ENCODE measurements around the gene TRIP13. TPM values are rescaled to one million over a fixed set of nuclear protein-coding genes. Genes with fewer than 3 reads are reported as not detected.

TRIP13 gene
- total RNA-seq, 4 donors from 2014 or later, result 0.13 to 3.6 (median 0.73) TPM

DNA sequence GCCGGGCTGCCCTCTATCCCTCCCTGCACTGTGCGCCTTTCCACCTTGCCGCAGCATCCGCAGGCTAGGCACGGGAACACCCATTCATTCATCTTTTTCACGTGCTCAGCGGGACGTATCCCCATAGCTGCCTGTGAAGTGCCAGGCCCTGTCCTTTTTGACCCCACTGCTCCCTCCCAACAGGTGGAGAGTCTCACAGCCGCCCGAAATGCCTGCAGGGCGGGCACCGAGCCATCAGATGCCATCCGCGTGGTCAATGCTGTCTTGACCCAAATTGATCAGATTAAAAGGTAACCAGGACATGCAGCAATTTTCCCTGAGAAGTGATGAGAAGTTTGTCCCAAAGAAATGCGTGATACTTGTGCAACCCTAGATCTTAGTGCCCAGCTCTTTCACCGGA is 15.5 kb downstream of the TRIP13 start:
- 93 to 98% methylated on average over 8 to 10 of the region's 16 CpGs for WGBS, 2 donors (ENCODE audit: low coverage in 1 of 2)
- Histone ChIP-seq H3K4me1 (no peaks in the 10 kb centered on the region), H3K4me3 (no peak overlapping the region), H3K27ac (no peak overlapping the region), H3K36me3 (no peaks in the 10 kb centered on the region), H3K9me3 (no peaks in the 10 kb centered on the region), H3K27me3 (no peaks in the 10 kb centered on the region)
- TF ChIP-seq POLR2AphosphoS5 (IDR thresholded peaks at IDR 0.05) (no peak), EP300 (IDR thresholded peaks at IDR 0.05) (no peak), POLR2A (IDR thresholded peaks at IDR 0.05) (no peak)
- TF ChIP-seq, protein P1, sequence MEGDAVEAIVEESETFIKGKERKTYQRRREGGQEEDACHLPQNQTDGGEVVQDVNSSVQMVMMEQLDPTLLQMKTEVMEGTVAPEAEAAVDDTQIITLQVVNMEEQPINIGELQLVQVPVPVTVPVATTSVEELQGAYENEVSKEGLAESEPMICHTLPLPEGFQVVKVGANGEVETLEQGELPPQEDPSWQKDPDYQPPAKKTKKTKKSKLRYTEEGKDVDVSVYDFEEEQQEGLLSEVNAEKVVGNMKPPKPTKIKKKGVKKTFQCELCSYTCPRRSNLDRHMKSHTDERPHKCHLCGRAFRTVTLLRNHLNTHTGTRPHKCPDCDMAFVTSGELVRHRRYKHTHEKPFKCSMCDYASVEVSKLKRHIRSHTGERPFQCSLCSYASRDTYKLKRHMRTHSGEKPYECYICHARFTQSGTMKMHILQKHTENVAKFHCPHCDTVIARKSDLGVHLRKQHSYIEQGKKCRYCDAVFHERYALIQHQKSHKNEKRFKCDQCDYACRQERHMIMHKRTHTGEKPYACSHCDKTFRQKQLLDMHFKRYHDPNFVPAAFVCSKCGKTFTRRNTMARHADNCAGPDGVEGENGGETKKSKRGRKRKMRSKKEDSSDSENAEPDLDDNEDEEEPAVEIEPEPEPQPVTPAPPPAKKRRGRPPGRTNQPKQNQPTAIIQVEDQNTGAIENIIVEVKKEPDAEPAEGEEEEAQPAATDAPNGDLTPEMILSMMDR (IDR thresholded peaks at IDR 0.05), result no peak
- no peak for ATAC-seq

DNA sequence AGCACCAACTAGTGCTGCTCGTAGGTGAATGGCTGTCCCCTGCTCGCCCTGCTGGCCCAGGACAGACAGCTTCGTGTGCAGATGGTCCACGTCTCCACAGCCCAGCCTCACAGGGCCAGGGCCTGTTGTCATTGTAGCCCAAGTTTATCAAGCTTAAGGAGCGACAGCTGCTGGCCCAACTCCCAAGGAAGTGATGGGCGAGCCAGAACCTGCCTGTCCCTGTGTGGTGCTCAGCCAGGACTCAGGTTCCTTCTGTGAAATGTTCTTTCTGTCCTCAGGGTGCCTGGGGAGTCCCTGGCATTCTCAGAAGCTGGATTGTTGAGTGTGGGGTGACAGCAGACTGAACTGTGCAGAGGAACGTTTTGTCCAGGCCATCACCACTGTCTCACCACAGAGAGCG is 16.4 kb downstream of the TRIP13 start:
- WGBS, 2 donors (ENCODE audit: low coverage in 1 of 2), result 88 to 93% methylated on average over 3 of the region's 8 CpGs
- no peak for ATAC-seq

DNA sequence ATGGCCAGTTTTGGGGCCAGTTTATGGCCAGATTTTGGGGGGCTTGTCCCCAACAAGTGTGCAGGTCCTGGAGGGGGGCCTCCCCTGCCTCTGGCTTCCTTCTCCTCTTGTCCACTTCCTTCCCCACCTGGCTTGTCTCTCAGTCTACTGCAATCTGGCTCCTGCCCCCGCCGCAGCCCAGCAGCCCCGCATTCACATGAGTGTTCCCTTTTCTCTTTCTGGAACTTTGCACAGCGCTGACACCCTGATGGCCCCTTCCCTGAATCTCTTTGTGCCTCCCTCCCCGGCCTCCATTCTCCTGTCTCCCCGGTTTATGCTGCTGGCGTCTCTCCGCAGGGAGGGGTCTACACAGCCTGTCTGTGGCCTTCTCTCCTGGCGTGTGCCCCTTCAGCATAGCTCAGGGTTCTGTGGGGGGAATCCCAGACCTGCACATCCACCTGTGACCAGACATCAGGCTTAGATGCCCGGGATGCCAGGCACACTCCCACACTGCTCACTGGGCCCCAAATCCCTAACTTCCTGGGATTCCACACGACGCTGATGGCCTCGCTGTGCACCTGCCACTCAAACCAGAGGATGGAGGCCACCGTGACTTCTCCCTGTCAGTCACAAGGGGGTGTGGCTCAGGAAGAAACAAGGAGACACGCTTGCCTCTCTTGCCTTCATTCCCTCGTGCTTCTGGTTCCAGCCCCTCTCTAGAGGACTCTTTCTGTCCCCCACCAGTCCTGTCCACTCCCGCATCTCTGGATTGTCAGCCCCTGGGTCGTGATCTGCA is 17.5 kb downstream of the TRIP13 start:
- Histone ChIP-seq H3K36me3 (no peaks in the 10 kb centered on the region), H3K27me3 (no peaks in the 10 kb centered on the region), H3K4me3 (no peak overlapping the region), H3K27ac (no peak overlapping the region), H3K4me1 (no peaks in the 10 kb centered on the region), H3K9me3 (no peaks in the 10 kb centered on the region)
- 95 to 100% methylated on average over 8 to 14 of the region's 18 CpGs for WGBS, 2 donors (ENCODE audit: low coverage in 1 of 2)
- ATAC-seq, result no peak
- TF ChIP-seq EP300 (IDR thresholded peaks at IDR 0.05) (no peak), POLR2AphosphoS5 (IDR thresholded peaks at IDR 0.05) (no peak), POLR2A (IDR thresholded peaks at IDR 0.05) (no peak)
- TF ChIP-seq, protein P1 (IDR thresholded peaks at IDR 0.05), result no peak

More for the DNA sequence above, 16.4 kb downstream of the TRIP13 start:
- TF ChIP-seq POLR2A (IDR thresholded peaks at IDR 0.05) (no peak), POLR2AphosphoS5 (IDR thresholded peaks at IDR 0.05) (no peak), EP300 (IDR thresholded peaks at IDR 0.05) (no peak)
- TF ChIP-seq, protein P1 (IDR thresholded peaks at IDR 0.05), result no peak
- no peaks in the 10 kb centered on the region for H3K27me3 ChIP-seq
- no peak overlapping the region for H3K4me3 ChIP-seq
- H3K36me3 ChIP-seq, result no peaks in the 10 kb centered on the region
- no peaks in the 10 kb centered on the region for H3K9me3 ChIP-seq
- H3K27ac ChIP-seq, result no peak overlapping the region
- H3K4me1 ChIP-seq, result no peaks in the 10 kb centered on the region

DNA sequence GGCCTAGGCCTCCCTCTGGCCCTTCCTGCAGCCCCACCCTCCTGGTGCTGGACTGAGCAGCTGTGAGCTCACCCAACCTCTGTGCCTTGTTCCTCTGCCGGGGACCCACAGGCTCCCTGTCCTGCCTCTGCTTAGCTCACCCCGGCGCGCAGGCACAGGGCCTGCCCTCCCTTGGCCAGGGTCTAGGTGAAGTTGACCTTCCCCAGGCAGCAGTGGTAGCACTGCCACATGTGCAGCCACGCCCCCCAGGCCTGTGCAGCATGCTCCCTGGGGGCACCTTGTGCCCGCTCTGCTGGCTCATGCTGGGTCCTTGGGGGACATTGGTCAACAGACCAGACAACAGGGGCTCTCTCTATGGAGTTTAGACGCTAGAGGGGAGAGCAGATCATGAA is 18.1 kb downstream of the TRIP13 start:
- no peak overlapping the region for H3K27ac ChIP-seq
- H3K27me3 ChIP-seq, result no peaks in the 10 kb centered on the region
- 80% methylated on average over 1 of the region's 7 CpGs; no CpG with 5 or more reads in 1 of the 2 donors for WGBS, 2 donors (ENCODE audit: low coverage in 1 of 2)
- no peak overlapping the region for H3K4me3 ChIP-seq
- no peaks in the 10 kb centered on the region for H3K36me3 ChIP-seq
- no peaks in the 10 kb centered on the region for H3K4me1 ChIP-seq
- no peak for ATAC-seq
- TF ChIP-seq POLR2AphosphoS5 (IDR thresholded peaks at IDR 0.05) (no peak), POLR2A (IDR thresholded peaks at IDR 0.05) (no peak), EP300 (IDR thresholded peaks at IDR 0.05) (no peak)
- TF ChIP-seq, protein P1 (IDR thresholded peaks at IDR 0.05), result no peak
- H3K9me3 ChIP-seq, result no peaks in the 10 kb centered on the region

DNA sequence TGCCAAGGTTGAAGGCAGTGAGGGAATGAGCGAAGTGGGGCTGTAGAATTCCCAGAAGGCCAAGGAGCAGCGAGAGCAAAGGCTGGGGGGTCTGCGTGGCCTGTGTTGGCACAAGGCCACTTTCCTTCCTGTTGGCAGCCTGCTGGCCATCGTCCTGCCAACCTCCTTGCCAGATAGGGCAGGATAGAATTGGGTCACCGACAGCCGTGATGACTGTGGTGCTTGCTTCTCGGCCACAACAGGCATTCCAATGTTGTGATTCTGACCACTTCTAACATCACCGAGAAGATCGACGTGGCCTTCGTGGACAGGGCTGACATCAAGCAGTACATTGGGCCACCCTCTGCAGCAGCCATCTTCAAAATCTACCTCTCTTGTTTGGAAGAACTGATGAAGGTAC is 18.9 kb downstream of the TRIP13 start:
- Histone ChIP-seq H3K36me3 (no peaks in the 10 kb centered on the region), H3K27ac (no peak overlapping the region), H3K9me3 (no peaks in the 10 kb centered on the region), H3K4me1 (no peaks in the 10 kb centered on the region), H3K4me3 (no peak overlapping the region), H3K27me3 (no peaks in the 10 kb centered on the region)
- ATAC-seq, result no peak
- WGBS, 2 donors (ENCODE audit: low coverage in 1 of 2), result 67 to 94% methylated on average over 1 to 11 of the region's 11 CpGs
- TF ChIP-seq POLR2A (IDR thresholded peaks at IDR 0.05) (no peak), EP300 (IDR thresholded peaks at IDR 0.05) (no peak)
- TF ChIP-seq, protein P1 (IDR thresholded peaks at IDR 0.05), result no peak
